Large intestine (tissue), 3 donors: Measurements from ENCODE around the gene BPIFA2. TPM values are rescaled to one million over a fixed set of nuclear protein-coding genes. Genes with fewer than 3 reads are reported as not detected.

Source experiments
- DNase-seq, 2 donors: peaks; one replicate each; pipeline versions ENCODE4 v3.0.0 to v3.0.0-alpha.2; 2013
- H3K27ac ChIP-seq: one replicate; pipeline ENCODE4 v1.5.1; 2013; ENCODE audit warnings: low read length
- H3K27me3 ChIP-seq: 2 replicates; pipeline ENCODE4 v1.6.1; 2013; ENCODE audit warnings: low read length; ENCODE audit not compliant: control insufficient read depth, insufficient read depth
- H3K36me3 ChIP-seq: 2 replicates; pipeline ENCODE4 v1.6.1; 2013; ENCODE audit warnings: low read length; ENCODE audit not compliant: control insufficient read depth, insufficient read depth
- H3K4me1 ChIP-seq: one replicate; pipeline ENCODE4 v1.6.1; 2013; ENCODE audit warnings: low read length; ENCODE audit not compliant: control insufficient read depth, insufficient read depth
- H3K4me3 ChIP-seq: one replicate; pipeline ENCODE4 v1.5.1; 2013; ENCODE audit warnings: low read length
- H3K9me3 ChIP-seq: one replicate; pipeline ENCODE4 v1.6.1; 2013; ENCODE audit warnings: mild to moderate bottlenecking, low read depth, low read length, moderate library complexity; ENCODE audit not compliant: control insufficient read depth
- WGBS: methylation state at CpG from one replicate; pipeline ENCODE4 v1.1.5; 2013; ENCODE audit warnings: low lambda C conversion rate; ENCODE audit not compliant: insufficient coverage; 5-methylcytosine and 5-hydroxymethylcytosine counted together
- polyA plus RNA-seq: library from polyadenylated mRNA; unstranded; fragments of 120-200 nt; gene quantifications from one replicate; pipeline ENCODE4 v1.2.1, GENCODE V29; 2013

BPIFA2 gene
- polyA plus RNA-seq, 1 donor, result not detected

DNA sequence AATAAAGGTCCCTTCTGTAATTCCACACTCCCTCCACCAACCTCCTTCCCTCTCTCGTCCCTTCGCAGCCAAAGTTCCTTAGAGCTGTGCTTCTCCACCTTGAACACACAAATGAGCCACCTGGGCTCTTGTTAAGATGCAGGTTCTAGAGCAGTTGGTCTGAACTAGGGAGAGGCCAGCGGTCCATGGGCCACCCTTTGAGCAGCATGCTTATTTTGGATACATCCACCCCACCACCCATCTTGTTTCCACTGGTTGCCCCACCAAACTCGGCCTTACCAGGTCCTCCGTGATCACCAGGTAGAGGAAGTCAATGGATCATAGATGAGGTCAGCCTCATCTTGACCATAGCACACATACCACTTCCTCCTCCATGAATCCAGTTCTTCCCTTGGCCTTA, 7.3 kb upstream of the BPIFA2 start:
- Histone ChIP-seq H3K4me1 (no peaks in the 10 kb centered on the region), H3K9me3 (no peaks in the 10 kb centered on the region), H3K27me3 (no peaks in the 10 kb centered on the region), H3K36me3 (no peaks in the 10 kb centered on the region), H3K4me3 (no peak overlapping the region), H3K27ac (no peak overlapping the region)
- DNase-seq, result no peak
- WGBS, result 86% methylated on average over 2 of the region's 5 CpGs

DNA sequence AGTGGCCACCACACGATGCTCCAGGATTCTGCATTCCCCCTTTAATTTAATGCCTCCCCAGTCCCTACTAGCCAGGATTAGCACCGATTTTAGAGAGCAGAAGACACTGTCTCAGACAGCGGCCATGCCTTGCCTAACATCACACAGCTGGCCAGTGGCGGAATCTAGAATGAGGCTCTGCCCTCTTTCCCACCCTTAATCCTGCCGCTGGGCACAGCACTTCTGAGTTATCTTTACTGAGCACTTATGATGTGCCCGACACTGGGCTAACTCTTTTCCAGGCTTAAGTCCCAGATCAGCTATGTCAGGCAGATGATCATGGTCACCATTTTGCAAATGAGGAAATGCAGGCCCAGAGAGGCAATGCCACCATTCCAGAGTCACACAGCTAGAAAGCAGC, 5.6 kb upstream of the BPIFA2 start:
- no peaks in the 10 kb centered on the region for H3K9me3 ChIP-seq
- WGBS, result no CpG with 5 or more reads among the region's 6 CpGs
- H3K27ac ChIP-seq, result no peak overlapping the region
- no peaks in the 10 kb centered on the region for H3K36me3 ChIP-seq
- no peak for DNase-seq
- no peak overlapping the region for H3K4me3 ChIP-seq
- no peaks in the 10 kb centered on the region for H3K4me1 ChIP-seq
- no peaks in the 10 kb centered on the region for H3K27me3 ChIP-seq

DNA sequence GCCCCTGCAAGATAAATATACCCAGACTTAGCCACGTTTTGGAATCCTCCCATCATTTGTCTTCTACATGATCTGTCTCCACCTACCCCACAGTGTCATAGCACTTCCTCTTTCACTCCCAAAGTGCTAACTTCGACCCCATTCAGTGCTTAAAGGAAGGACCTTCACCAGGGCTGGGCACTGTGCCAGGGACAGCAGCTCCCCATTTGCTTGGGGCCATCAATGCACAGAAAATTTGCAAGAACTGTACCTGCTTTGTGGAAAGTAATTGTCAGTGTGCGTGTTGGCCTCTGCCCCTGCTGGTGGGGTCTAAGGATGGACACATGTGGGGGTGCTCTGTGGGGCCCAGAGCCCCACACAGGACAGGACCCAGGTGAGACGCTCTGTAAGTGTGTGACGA, 5.2 kb upstream of the BPIFA2 start:
- Histone ChIP-seq H3K4me1 (no peaks in the 10 kb centered on the region), H3K36me3 (no peaks in the 10 kb centered on the region), H3K4me3 (no peak overlapping the region), H3K27me3 (no peaks in the 10 kb centered on the region), H3K9me3 (no peaks in the 10 kb centered on the region), H3K27ac (no peak overlapping the region)
- WGBS, result no CpG with 5 or more reads among the region's 5 CpGs
- DNase-seq, result no peak

DNA sequence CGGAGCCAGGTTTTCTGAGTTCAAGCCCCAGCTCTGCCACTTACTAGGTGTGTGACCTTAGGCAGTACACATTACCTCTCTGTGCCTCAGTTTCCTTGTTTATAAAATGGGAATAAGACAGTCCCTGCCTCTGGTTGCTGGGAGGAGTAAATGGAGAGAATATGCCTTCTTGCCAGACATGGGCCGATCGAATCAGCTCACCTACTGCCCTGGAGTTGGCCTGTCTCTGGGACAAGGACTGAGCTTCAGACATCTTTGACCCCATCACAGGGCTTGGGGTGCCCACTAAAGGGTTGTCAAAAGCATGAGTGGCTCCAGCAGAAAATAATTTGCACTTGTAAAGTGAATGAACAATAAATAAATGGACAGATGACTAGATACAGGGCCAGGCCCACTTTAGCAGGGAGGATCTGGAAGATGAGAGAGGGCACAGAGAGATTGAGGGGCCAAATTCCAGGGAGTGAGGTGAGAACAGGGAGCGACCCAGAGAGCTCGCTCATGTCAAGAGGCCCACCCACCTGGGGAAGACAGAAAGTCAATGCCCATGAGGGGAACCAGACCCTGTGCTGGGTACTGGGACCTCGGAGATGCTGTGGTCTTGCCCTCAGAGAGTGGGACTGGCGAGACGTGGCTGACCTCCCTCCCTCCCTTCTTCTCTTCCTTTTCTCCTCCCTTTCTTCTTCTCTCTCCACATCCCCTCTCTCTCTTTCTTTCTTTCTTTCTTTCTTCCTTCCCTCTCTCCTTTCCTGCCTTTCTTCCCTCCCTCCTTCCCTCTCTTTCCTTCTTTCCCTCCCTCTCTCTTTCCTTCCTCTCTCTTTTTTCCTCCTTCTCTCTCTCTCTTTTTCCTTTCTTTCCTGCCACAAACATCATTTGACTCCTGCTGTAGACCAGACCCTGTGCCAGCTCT, 3.9 kb upstream of the BPIFA2 start:
- no peaks in the 10 kb centered on the region for H3K9me3 ChIP-seq
- H3K4me3 ChIP-seq, result no peak overlapping the region
- 82% methylated on average over 2 of the region's 8 CpGs for WGBS
- H3K27ac ChIP-seq, result no peak overlapping the region
- H3K27me3 ChIP-seq, result no peaks in the 10 kb centered on the region
- DNase-seq, result no peak
- H3K36me3 ChIP-seq, result no peaks in the 10 kb centered on the region
- H3K4me1 ChIP-seq, result no peaks in the 10 kb centered on the region

DNA sequence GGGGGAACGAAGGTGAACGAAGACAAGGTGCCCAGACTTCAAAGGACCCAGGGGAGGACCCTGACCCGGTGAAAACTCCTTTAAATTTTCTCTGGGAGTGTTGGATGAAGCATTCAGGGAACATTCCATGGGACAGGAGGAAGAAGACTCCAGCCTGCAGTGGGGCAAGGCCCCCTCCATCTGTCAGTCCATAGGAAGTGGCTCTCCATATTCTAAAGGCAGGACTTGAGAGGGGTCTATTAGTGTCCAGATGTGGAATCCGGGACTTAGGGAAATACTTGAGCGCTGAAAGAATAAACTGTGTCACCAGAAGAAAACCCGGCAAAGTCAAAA, 3.2 kb upstream of the BPIFA2 start:
- DNase-seq, result no peak
- no peaks in the 10 kb centered on the region for H3K9me3 ChIP-seq
- no peaks in the 10 kb centered on the region for H3K36me3 ChIP-seq
- no peaks in the 10 kb centered on the region for H3K27me3 ChIP-seq
- WGBS, result 90% methylated on average over 3 of the region's 6 CpGs
- H3K4me3 ChIP-seq, result no peak overlapping the region
- H3K27ac ChIP-seq, result no peak overlapping the region
- no peaks in the 10 kb centered on the region for H3K4me1 ChIP-seq

DNA sequence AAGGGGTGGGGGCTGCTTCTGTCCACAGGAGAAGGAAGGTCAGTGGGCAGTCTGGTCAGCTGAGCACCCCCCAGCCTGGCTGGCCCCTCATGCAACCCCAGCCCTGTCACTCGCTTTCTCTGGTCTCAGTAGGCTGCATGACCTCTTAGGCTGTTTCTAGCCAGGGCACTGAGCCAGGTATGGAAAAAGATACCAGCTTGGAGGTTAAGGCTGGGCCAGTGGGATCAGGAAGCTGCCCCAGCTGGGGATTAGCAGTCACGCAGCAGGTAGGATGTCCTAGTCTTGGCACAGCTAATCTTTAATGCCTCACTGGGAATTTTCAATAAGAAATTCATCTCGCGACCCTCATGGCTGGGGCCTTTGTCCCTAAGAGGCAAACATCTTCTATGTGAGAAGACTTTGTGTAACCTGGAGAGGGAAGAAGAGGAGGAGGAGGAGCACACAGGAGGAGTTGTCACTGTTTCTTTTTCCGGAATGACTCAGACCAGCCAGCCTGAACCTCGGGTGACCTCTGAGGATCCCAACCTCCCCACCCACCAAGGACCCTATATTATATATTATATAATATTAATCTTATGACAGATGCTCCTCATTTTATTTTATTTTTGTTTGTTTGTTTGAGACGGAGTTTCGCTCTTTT, 2.4 kb upstream of the BPIFA2 start:
- WGBS, result 68% methylated on average over 6 of the region's 8 CpGs
- H3K27ac ChIP-seq, result no peak overlapping the region
- no peaks in the 10 kb centered on the region for H3K4me1 ChIP-seq
- no peak for DNase-seq
- no peaks in the 10 kb centered on the region for H3K36me3 ChIP-seq
- no peak overlapping the region for H3K4me3 ChIP-seq
- no peaks in the 10 kb centered on the region for H3K9me3 ChIP-seq
- no peaks in the 10 kb centered on the region for H3K27me3 ChIP-seq

DNA sequence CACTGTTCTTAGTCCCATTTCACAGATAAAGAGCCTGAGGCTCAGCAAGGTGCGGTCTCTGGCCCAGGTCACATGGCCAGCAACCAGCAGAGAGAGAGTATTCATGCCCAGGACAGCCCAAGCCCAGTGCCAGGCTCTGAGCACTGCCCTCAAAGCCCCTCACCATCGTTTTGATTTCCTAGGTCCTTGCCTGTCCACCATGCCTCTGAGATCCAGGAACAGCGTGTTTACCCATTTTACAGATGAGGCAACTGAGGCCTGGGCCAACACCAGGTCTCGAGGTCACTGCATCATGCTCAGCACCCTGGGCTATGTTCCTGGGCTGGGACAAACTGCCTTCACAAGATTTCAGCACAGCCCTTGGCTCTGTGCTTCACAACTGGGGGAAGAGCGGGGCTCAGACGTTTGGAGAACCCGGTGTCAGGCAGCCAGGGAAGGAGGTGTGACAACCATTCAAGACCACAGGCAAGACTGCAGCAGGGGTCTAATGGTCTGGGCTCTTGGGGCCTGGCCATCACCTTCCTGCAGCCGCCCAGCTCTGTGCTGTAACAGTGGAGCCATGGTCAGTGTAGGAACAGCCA, 1.3 kb upstream of the BPIFA2 start:
- WGBS, result no CpG with 5 or more reads among the region's 8 CpGs
- Histone ChIP-seq H3K27ac (no peak overlapping the region), H3K9me3 (no peaks in the 10 kb centered on the region), H3K36me3 (no peaks in the 10 kb centered on the region), H3K27me3 (no peaks in the 10 kb centered on the region), H3K4me1 (no peaks in the 10 kb centered on the region), H3K4me3 (no peak overlapping the region)
- DNase-seq, result no peak

DNA sequence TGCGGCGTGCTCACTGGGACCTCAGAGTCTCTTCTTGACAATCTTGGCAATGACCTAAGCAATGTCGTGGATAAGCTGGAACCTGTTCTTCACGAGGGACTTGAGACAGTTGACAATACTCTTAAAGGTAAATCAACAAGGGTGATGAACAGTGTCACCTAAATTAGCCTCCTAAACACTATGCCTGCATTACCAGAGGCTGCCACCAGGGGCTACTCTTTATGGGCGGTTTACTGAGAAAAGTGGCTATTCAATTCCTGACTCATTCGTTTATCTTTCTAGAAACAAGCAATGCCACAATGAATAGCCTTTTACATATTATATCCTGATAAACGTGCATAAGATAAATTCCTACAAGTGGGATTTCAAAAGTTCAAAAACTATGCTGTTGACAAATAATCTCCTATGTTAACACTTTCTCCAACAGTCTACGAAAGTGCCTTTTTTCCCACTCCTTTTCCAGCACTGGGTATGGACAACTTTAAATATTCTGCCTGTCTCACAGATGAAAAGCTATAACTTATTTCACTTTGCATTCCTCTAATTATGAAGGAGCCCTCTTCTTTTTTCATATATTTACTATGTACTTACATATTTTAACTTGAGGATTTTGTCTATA, 1.3 kb downstream of the BPIFA2 start:
- Histone ChIP-seq H3K4me3 (no peak overlapping the region), H3K27me3 (no peaks in the 10 kb centered on the region), H3K27ac (no peak overlapping the region), H3K4me1 (no peaks in the 10 kb centered on the region), H3K9me3 (no peaks in the 10 kb centered on the region), H3K36me3 (no peaks in the 10 kb centered on the region)
- WGBS, result 88% methylated on average over 1 of the region's 8 CpGs
- DNase-seq, result no peak

DNA sequence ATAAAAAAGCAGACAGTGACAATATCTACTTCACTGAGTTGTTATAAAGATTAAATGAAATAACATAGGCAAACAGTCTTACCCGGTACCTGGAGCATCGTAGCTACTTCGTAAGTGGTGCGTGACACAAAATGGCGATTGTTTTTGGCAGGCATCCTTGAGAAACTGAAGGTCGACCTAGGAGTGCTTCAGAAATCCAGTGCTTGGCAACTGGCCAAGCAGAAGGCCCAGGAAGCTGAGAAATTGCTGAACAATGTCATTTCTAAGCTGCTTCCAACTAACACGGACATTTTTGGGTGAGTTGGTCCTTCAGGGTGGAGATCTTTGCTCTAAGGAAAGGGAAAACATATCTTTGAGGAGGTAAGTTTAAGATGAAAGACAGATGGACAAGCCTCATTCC, 4.8 kb downstream of the BPIFA2 start:
- DNase-seq, result no peak
- no CpG with 5 or more reads among the region's 7 CpGs for WGBS
- H3K4me1 ChIP-seq, result no peaks in the 10 kb centered on the region

DNA sequence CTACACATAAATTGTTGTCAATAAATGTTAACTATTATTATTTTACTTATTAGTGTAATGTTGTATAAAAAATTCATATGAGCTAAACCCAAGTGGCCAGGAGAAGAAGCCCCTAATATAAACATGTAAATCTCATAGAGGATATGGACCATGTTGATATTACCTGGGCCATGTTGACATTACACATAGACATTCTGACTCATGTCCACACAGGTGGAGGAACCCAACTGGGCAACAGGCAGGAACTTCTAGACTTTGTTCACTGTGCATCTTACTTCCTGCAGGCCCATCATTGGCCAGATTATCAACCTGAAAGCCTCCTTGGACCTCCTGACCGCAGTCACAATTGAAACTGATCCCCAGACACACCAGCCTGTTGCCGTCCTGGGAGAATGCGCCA, 7.2 kb downstream of the BPIFA2 start:
- Histone ChIP-seq H3K36me3 (no peaks in the 10 kb centered on the region), H3K4me3 (no peak overlapping the region), H3K4me1 (no peaks in the 10 kb centered on the region), H3K9me3 (no peaks in the 10 kb centered on the region), H3K27me3 (no peaks in the 10 kb centered on the region), H3K27ac (no peak overlapping the region)
- no CpG with 5 or more reads among the region's 3 CpGs for WGBS
- no peak for DNase-seq

More for the DNA sequence above, 4.8 kb downstream of the BPIFA2 start:
- Histone ChIP-seq H3K27me3 (no peaks in the 10 kb centered on the region), H3K4me3 (no peak overlapping the region), H3K27ac (no peak overlapping the region), H3K36me3 (no peaks in the 10 kb centered on the region), H3K9me3 (no peaks in the 10 kb centered on the region)
